NCI-H187 (cell line): ENCODE results near the gene NXPH1.
"Not testable (repeated sequence)": the region's sequence is repeated elsewhere in the genome, so short reads cannot be mapped to it uniquely, and the experiment has no call there.

Source experiments
- DNase-seq, 2 experiments: peaks; one replicate each; lab custom pipeline; 2025; lab: John Stamatoyannopoulos, UW

Gene NXPH1

GRCh38 chr7:8719102-8719501 lies 285.7 kb downstream of the NXPH1 start:
- DNase-seq, result no peak

GRCh38 chr7:8724080-8724718 lies 290.8 kb downstream of the NXPH1 start:
- DNase-seq, result peak; percentile 2 to 27

GRCh38 chr7:8731756-8732155 lies 298.3 kb downstream of the NXPH1 start:
- not testable (repeated sequence) for DNase-seq

GRCh38 chr7:8739837-8740236 lies 306.4 kb downstream of the NXPH1 start:
- no peak for DNase-seq

GRCh38 chr7:8742837-8743236 lies 309.4 kb downstream of the NXPH1 start:
- DNase-seq, result no peak

GRCh38 chr7:8747338-8747737 lies 313.9 kb downstream of the NXPH1 start:
- DNase-seq, result no peak

- peak in 1 of 2 experiments; percentile 2 for DNase-seq
Measured at GRCh38 chr7:8751557-8752231, 318.3 kb downstream of the NXPH1 start.

GRCh38 chr7:8753355-8753754 lies 319.9 kb downstream of the NXPH1 start:
- no peak for DNase-seq

- no peak for DNase-seq
Measured at GRCh38 chr7:8761731-8762130, 328.3 kb downstream of the NXPH1 start.

- no peak for DNase-seq
Measured at GRCh38 chr7:8762803-8763202, 329.4 kb downstream of the NXPH1 start.

GRCh38 chr7:8765374-8765773 lies 332.0 kb downstream of the NXPH1 start:
- no peak for DNase-seq

GRCh38 chr7:8773518-8773917 lies 340.1 kb downstream of the NXPH1 start:
- no peak for DNase-seq

- no peak for DNase-seq
Measured at GRCh38 chr7:8778459-8778858, 345.1 kb downstream of the NXPH1 start.

- no peak for DNase-seq
Measured at GRCh38 chr7:8781166-8781565, 347.8 kb downstream of the NXPH1 start.

- no peak for DNase-seq
Measured at GRCh38 chr7:8783229-8783628, 349.8 kb downstream of the NXPH1 start.

GRCh38 chr7:8785081-8785480 lies 351.7 kb downstream of the NXPH1 start:
- no peak for DNase-seq

- no peak for DNase-seq
Measured at GRCh38 chr7:8800986-8801385, 367.6 kb downstream of the NXPH1 start.
